PC-3 (cell line): Measurements from ENCODE around the gene PELO. TPM values are rescaled to one million over a fixed set of nuclear protein-coding genes. Genes with fewer than 3 reads are reported as not detected.

ENCODE experiments used
- ATAC-seq: fragments of 200-7000 bp; cut with Tn5 transposase; 2 replicates; pipeline ENCODE4 v1.9.1; 2020; ENCODE audit warnings: mild to moderate bottlenecking, moderate library complexity
- BruUV-seq: library from RNA; stranded (reverse); fragments of 400-500 nt; replicated peaks from 2 replicates; lab custom pipeline; 2021; lab: Mats Ljungman, UMichigan
- CTCF ChIA-PET: fragments of 300-600 bp; sonication (Branson Sonifier 250); formaldehyde crosslinking; loops from one replicate; lab custom pipeline; 2022; ENCODE audit warnings: antibody characterized with exemption; lab: Charles Lee
- POLR2A ChIA-PET: fragments of 300-600 bp; sonication (Branson Sonifier 250); formaldehyde crosslinking; loops from one replicate; lab custom pipeline; 2022; ENCODE audit warnings: antibody characterized with exemption; ENCODE audit not compliant: unreplicated experiment; lab: Charles Lee
- DNase-seq: peaks from one replicate; pipeline ENCODE4 v3.0.0-alpha.2; 2015
- H2AFZ ChIP-seq: fragments of 300-600 bp; sonication (generic); 2 replicates; pipeline ENCODE4 v1.6.0; 2016; ENCODE audit warnings: antibody characterized with exemption, low read length
- H3F3A ChIP-seq: fragments of 300-600 bp; sonication (generic); one replicate; pipeline ENCODE4 v1.6.0; 2017; ENCODE audit warnings: antibody characterized with exemption, low read length, control low read depth, mild to moderate bottlenecking; ENCODE audit not compliant: unreplicated experiment
- H3K27ac ChIP-seq: fragments of 300-600 bp; sonication (generic); 2 replicates; pipeline ENCODE4 v1.5.1; 2016; ENCODE audit warnings: mild to moderate bottlenecking, low read length
- H3K27me3 ChIP-seq: fragments of 300-600 bp; sonication (generic); 2 replicates; pipeline ENCODE4 v1.6.1; 2016; ENCODE audit warnings: low read length, mixed read lengths
- H3K36me3 ChIP-seq: fragments of 300-600 bp; sonication (generic); 2 replicates; pipeline ENCODE4 v1.6.1; 2016; ENCODE audit warnings: low read depth, mixed run types, low read length, mixed read lengths
- H3K4me1 ChIP-seq: fragments of 300-600 bp; sonication (generic); 2 replicates; pipeline ENCODE4 v1.5.1; 2016; ENCODE audit warnings: low read length; ENCODE audit not compliant: insufficient read depth
- H3K4me2 ChIP-seq: fragments of 300-600 bp; sonication (generic); 2 replicates; pipeline ENCODE4 v1.6.0; 2016; ENCODE audit warnings: low read length
- H3K4me3 ChIP-seq: fragments of 300-600 bp; sonication (generic); 2 replicates; pipeline ENCODE4 v1.5.1; 2016; ENCODE audit warnings: mild to moderate bottlenecking, low read length, mixed read lengths
- H3K79me2 ChIP-seq: fragments of 300-600 bp; sonication (generic); 2 replicates; pipeline ENCODE4 v1.6.1; 2017; ENCODE audit warnings: low read length, mixed read lengths
- H3K9ac ChIP-seq: fragments of 300-600 bp; sonication (generic); 2 replicates; pipeline ENCODE4 v1.6.0; 2016; ENCODE audit warnings: mild to moderate bottlenecking, low read length
- H3K9me2 ChIP-seq: fragments of 300-600 bp; sonication (generic); replicated peaks from 2 replicates; pipeline ENCODE4 v1.6.1; 2016; ENCODE audit warnings: mixed run types, low read length, mixed read lengths
- H3K9me3 ChIP-seq: fragments of 300-600 bp; sonication (generic); 2 replicates; pipeline ENCODE4 v1.6.1; 2016; ENCODE audit warnings: low read length, mixed read lengths
- H4K20me1 ChIP-seq: fragments of 300-600 bp; sonication (generic); 2 replicates; pipeline ENCODE4 v1.6.1; 2016; ENCODE audit warnings: low read length, mixed read lengths
- CTCF ChIP-seq: fragments of 300-600 bp; sonication (generic); conservative IDR thresholded peaks from 2 replicates; pipeline ENCODE4 v1.5.1; 2017; ENCODE audit warnings: antibody characterized with exemption, low read depth, mild to moderate bottlenecking, low read length
- EZH2 ChIP-seq: fragments of 300-600 bp; sonication (generic); IDR thresholded peaks from one replicate; pipeline ENCODE4 v1.6.1; 2017; ENCODE audit warnings: antibody characterized with exemption, mild to moderate bottlenecking, low read length; ENCODE audit not compliant: unreplicated experiment
- EZH2phosphoT487 ChIP-seq: fragments of 300-600 bp; sonication (generic); IDR thresholded peaks from 2 replicates; pipeline ENCODE4 v1.6.1; 2018; ENCODE audit warnings: mild to moderate bottlenecking, antibody characterized with exemption, low read length, borderline replicate concordance
- intact Hi-C: fragments of 100-400 bp; cut with micrococcal nuclease; formaldehyde crosslinking; loops from 2 replicates; pipeline ENCODE4 v1.9.0; 2023
- total RNA-seq: library from RNA; depleted of rRNA; stranded (reverse); fragments of >200 nt; gene quantifications from 2 replicates; pipeline ENCODE4 v1.2.3, GENCODE V29; 2014

PELO gene
- total RNA-seq, 1 experiment from 2014 or later = 45.3 TPM

GRCh38 chr5:52807723-52808122 is 20.0 kb downstream of the PELO start:
- DNase-seq = no peak
- no peak for TF ChIP-seq EZH2
- no peak for TF ChIP-seq EZH2phosphoT487
- TF ChIP-seq CTCF = no peak
- no peaks in the 10 kb centered on the region for H3K9me2 ChIP-seq

GRCh38 chr5:52808316-52808901 is 20.7 kb downstream of the PELO start:
- Histone ChIP-seq H3K9me2 (no peaks in the 10 kb centered on the region), H3K9me3 (no peaks in the 10 kb centered on the region), H3K4me1 (peaks cover 38% of the 10 kb centered on the region), H3K27me3 (no peaks in the 10 kb centered on the region), H2AFZ (no peak overlapping the region), H3K4me3 (no peak overlapping the region), H3K79me2 (peaks cover 31% of the 10 kb centered on the region), H4K20me1 (peaks cover 25% of the 10 kb centered on the region), H3F3A (no peaks in the 10 kb centered on the region), H3K9ac (no peak overlapping the region), H3K27ac (no peak overlapping the region), H3K4me2 (no peak overlapping the region), H3K36me3 (peaks cover 19% of the 10 kb centered on the region)
- intact Hi-C loops = no loop called here
- CTCF ChIA-PET = interaction anchor here (0.5 to 0.6 kb wide), 2 partner anchors 116 to 144 kb away, joined by 4 to 7 read pairs; no protein-coding TSS in a partner anchor
- DNase-seq = no peak
- POLR2A ChIA-PET = no interaction called here
- TF ChIP-seq CTCF (no peak), EZH2phosphoT487 (no peak), EZH2 (no peak)
- no peak for ATAC-seq
- BruUV-seq = no TSS peak

More at GRCh38 chr5:52807723-52808122, 20.0 kb downstream of the PELO start:
- peaks cover 21% of the 10 kb centered on the region for H3K36me3 ChIP-seq
- no peak for ATAC-seq
- H3K9me3 ChIP-seq = no peaks in the 10 kb centered on the region
- H3K4me2 ChIP-seq = no peak overlapping the region
- ChIA-PET POLR2A (interaction anchor here (0.6 kb wide), 1 partner anchor 9 kb away, joined by 3 read pairs; no protein-coding TSS in a partner anchor), CTCF (no interaction called here)
- no peak overlapping the region for H3K9ac ChIP-seq
- H3K4me1 ChIP-seq = peaks cover 40% of the 10 kb centered on the region
- no peak overlapping the region for H2AFZ ChIP-seq
- peaks cover 38% of the 10 kb centered on the region for H3K79me2 ChIP-seq
- H3K4me3 ChIP-seq = no peak overlapping the region
- H3K27ac ChIP-seq = no peak overlapping the region
- H4K20me1 ChIP-seq = peaks cover 32% of the 10 kb centered on the region
- H3F3A ChIP-seq = no peaks in the 10 kb centered on the region
- intact Hi-C loops = no loop called here
- H3K27me3 ChIP-seq = no peaks in the 10 kb centered on the region
- no TSS peak for BruUV-seq

GRCh38 chr5:52809884-52810283 is 22.2 kb downstream of the PELO start:
- peaks cover 16% of the 10 kb centered on the region for H3K79me2 ChIP-seq
- H3K4me2 ChIP-seq = 0 out of 2 replicates have a peak overlapping the region, but pooled peaks have one; percentile 20
- 0 out of 2 replicates have a peak overlapping the region, but pooled peaks have one; percentile 2 for H3K27ac ChIP-seq
- peaks cover 28% of the 10 kb centered on the region for H3K4me1 ChIP-seq
- ATAC-seq (peak; percentile 39), DNase-seq (peak; percentile 63)
- H3K9ac ChIP-seq = no peak overlapping the region
- H3K27me3 ChIP-seq = no peaks in the 10 kb centered on the region
- TF ChIP-seq EZH2phosphoT487 (no peak), EZH2 (no peak), CTCF (no peak)
- CTCF ChIA-PET = no interaction called here
- intact Hi-C loops = no loop called here
- POLR2A ChIA-PET = interaction anchor here (0.5 to 1.0 kb wide), 2 partner anchors 10 to 82 kb away, joined by 3 to 5 read pairs; no protein-coding TSS in a partner anchor
- peaks cover 10% of the 10 kb centered on the region; the same call in 1 of the 2 replicates for H3K36me3 ChIP-seq
- H2AFZ ChIP-seq = no peak overlapping the region
- H3F3A ChIP-seq = no peaks in the 10 kb centered on the region
- BruUV-seq = no TSS peak
- peaks cover 12% of the 10 kb centered on the region; the same call in 1 of the 2 replicates for H4K20me1 ChIP-seq
- H3K9me2 ChIP-seq = no peaks in the 10 kb centered on the region
- no peaks in the 10 kb centered on the region for H3K9me3 ChIP-seq
- no peak overlapping the region for H3K4me3 ChIP-seq
